SU-DHL-6 (cell line): Measurements from ENCODE around the gene ARMH2.

Experiments
- H2AFZ ChIP-seq: fragments of 200-600 bp; sonication (generic); 2 replicates; pipeline ENCODE4 v1.6.1; 2014; ENCODE audit warnings: low read depth, mild to moderate bottlenecking, moderate library complexity, mixed read lengths, antibody characterized with exemption, low read length; ENCODE audit not compliant: severe bottlenecking
- H3F3A ChIP-seq: fragments of 200-600 bp; shearing (Covaris generic); 2 replicates; pipeline ENCODE4 v1.6.0; 2016; ENCODE audit warnings: antibody characterized with exemption, mild to moderate bottlenecking; ENCODE audit not compliant: insufficient read depth
- H3K27ac ChIP-seq: fragments of 200-600 bp; sonication (generic); 2 replicates; pipeline ENCODE4 v1.5.1; 2016; ENCODE audit warnings: low read depth, mild to moderate bottlenecking, low read length, moderate library complexity, mixed read lengths
- H3K27me3 ChIP-seq: fragments of 200-600 bp; sonication (generic), shearing (Covaris generic); 2 replicates; pipeline ENCODE4 v1.6.0; 2014; ENCODE audit warnings: mild to moderate bottlenecking, low read length
- H3K36me3 ChIP-seq: fragments of 200-600 bp; sonication (generic); 2 replicates; pipeline ENCODE4 v1.6.1; 2014; ENCODE audit warnings: mild to moderate bottlenecking, low read length, mixed read lengths
- H3K4me2 ChIP-seq: fragments of 300-600, 200-600 bp; shearing (Covaris generic), sonication (generic); 2 replicates; pipeline ENCODE4 v1.6.0; 2014; ENCODE audit warnings: low read length, low read depth, mild to moderate bottlenecking; ENCODE audit not compliant: poor library complexity, severe bottlenecking
- H3K4me3 ChIP-seq: fragments of 200-600 bp; sonication (generic); 2 replicates; pipeline ENCODE4 v1.5.1; 2014; ENCODE audit warnings: antibody characterized with exemption, low read length, mild to moderate bottlenecking, mixed read lengths; ENCODE audit not compliant: insufficient read depth, poor library complexity, severe bottlenecking
- H3K79me2 ChIP-seq: fragments of 200-600 bp; sonication (generic); 2 replicates; pipeline ENCODE4 v1.6.1; 2014; ENCODE audit warnings: mild to moderate bottlenecking, low read length, moderate library complexity; ENCODE audit not compliant: insufficient read depth
- H3K9ac ChIP-seq: fragments of 200-600 bp; sonication (generic); 2 replicates; pipeline ENCODE4 v1.7.0; 2014; ENCODE audit warnings: mild to moderate bottlenecking, low read length
- H3K9me2 ChIP-seq: fragments of 200-600 bp; sonication (generic); replicated peaks from 2 replicates; pipeline ENCODE4 v1.6.1; 2014; ENCODE audit warnings: low read length; ENCODE audit not compliant: insufficient read depth
- H3K9me3 ChIP-seq: fragments of 200-600 bp; sonication (generic); 2 replicates; pipeline ENCODE4 v1.6.1; 2014; ENCODE audit warnings: low read length, mixed read lengths; ENCODE audit not compliant: insufficient read depth
- H4K20me1 ChIP-seq: fragments of 200-600 bp; sonication (generic); 2 replicates; pipeline ENCODE4 v1.6.1; 2014; ENCODE audit warnings: low read depth, mild to moderate bottlenecking, antibody characterized with exemption, low read length, moderate library complexity, mixed read lengths
- EZH2phosphoT487 ChIP-seq: fragments of 200-600 bp; sonication (generic), shearing (Covaris generic); conservative IDR thresholded peaks from 2 replicates; pipeline ENCODE4 v1.6.1; 2018; ENCODE audit warnings: mild to moderate bottlenecking, antibody characterized with exemption, low read length, moderate library complexity, mixed read lengths
- TF ChIP-seq, protein P1 (sequence below): fragments of 200-600 bp; sonication (generic); IDR thresholded peaks from one replicate; pipeline ENCODE4 v1.5.1; 2017; ENCODE audit warnings: antibody characterized with exemption, mild to moderate bottlenecking, low read length, moderate library complexity; ENCODE audit not compliant: insufficient read depth, poor library complexity, severe bottlenecking

Gene ARMH2

DNA sequence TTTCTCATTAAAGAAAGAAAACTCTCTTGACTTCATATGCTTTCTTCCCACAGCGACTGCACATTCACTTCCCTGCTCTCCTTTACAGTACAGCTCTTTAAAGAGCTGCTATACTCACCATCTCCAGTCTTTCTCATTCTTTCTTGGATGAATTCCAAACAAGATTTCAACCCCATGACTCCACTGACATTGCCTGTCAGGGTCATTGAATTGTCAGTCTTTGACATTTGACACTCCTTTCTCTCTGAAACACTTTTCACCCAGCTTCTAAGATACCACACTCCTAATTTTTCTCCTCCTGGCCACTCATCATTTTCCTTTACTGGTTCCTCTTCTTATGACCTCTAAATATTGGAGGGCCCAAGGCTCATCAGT, 811 bp upstream of the ARMH2 start:
- Histone ChIP-seq H3K79me2 (no peaks in the 10 kb centered on the region), H3K9ac (no peak overlapping the region), H3K9me2 (no peaks in the 10 kb centered on the region), H3K36me3 (peaks cover 8% of the 10 kb centered on the region), H4K20me1 (no peaks in the 10 kb centered on the region), H3K4me3 (no peak overlapping the region), H3K4me2 (no peak overlapping the region), H3F3A (peaks cover 37% of the 10 kb centered on the region), H3K27ac (no peak overlapping the region), H3K9me3 (no peaks in the 10 kb centered on the region), H3K27me3 (no peaks in the 10 kb centered on the region), H2AFZ (no peak overlapping the region)
- TF ChIP-seq EZH2phosphoT487 = no peak
- TF ChIP-seq, protein P1, sequence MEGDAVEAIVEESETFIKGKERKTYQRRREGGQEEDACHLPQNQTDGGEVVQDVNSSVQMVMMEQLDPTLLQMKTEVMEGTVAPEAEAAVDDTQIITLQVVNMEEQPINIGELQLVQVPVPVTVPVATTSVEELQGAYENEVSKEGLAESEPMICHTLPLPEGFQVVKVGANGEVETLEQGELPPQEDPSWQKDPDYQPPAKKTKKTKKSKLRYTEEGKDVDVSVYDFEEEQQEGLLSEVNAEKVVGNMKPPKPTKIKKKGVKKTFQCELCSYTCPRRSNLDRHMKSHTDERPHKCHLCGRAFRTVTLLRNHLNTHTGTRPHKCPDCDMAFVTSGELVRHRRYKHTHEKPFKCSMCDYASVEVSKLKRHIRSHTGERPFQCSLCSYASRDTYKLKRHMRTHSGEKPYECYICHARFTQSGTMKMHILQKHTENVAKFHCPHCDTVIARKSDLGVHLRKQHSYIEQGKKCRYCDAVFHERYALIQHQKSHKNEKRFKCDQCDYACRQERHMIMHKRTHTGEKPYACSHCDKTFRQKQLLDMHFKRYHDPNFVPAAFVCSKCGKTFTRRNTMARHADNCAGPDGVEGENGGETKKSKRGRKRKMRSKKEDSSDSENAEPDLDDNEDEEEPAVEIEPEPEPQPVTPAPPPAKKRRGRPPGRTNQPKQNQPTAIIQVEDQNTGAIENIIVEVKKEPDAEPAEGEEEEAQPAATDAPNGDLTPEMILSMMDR = no peak

- H3K79me2 ChIP-seq = no peaks in the 10 kb centered on the region
- H3K36me3 ChIP-seq = no peaks in the 10 kb centered on the region
- TF ChIP-seq, protein P1 = no peak
- TF ChIP-seq EZH2phosphoT487 = no peak
- peaks cover 20% of the 10 kb centered on the region for H3F3A ChIP-seq
- H3K4me2 ChIP-seq = no peak overlapping the region
- H3K9me3 ChIP-seq = no peaks in the 10 kb centered on the region
- H3K27ac ChIP-seq = no peak overlapping the region
- no peak overlapping the region for H2AFZ ChIP-seq
- no peaks in the 10 kb centered on the region for H4K20me1 ChIP-seq
- H3K4me3 ChIP-seq = no peak overlapping the region
- H3K9me2 ChIP-seq = no peaks in the 10 kb centered on the region
- H3K9ac ChIP-seq = no peak overlapping the region
- no peaks in the 10 kb centered on the region for H3K27me3 ChIP-seq
Observed at GRCh38 chr6:24797596-24798216, 1.0 kb downstream of the ARMH2 start.

DNA sequence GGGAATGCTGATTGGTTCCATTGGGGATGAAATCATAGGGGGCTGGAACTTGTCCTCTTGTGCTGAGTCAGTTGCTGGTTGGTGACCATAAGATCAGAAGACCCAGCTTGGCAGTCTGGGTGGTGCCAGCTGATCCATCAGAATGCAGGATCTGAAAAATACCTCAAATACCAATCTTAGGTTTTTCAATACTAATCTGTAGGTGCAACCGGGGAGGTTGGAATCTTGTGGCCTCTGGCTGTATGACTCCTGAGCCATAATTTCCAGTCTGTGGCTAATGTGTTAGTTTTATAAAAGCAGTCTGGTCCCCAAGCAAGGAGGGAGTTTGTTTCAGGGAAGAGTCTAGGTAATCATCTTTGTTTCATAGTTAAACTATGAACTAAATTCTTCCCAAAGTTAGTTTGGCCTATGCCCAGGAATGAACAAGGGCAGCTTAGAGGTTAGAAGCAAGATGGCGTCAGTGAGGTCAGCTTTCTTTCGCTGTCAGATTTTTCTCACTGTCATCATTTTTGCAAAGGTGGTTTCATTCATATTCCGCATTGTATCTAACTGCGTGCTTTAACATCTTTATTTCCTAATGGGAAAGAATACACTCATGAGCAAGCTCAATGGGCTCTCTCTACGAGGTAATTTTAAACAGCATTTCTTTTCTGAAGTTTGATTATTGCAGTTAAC, 2.0 kb downstream of the ARMH2 start:
- Histone ChIP-seq H4K20me1 (no peaks in the 10 kb centered on the region), H3K27ac (no peak overlapping the region), H3K9ac (no peak overlapping the region), H3K9me3 (no peaks in the 10 kb centered on the region), H3F3A (peaks cover 12% of the 10 kb centered on the region; the same call in 1 of the 2 replicates), H3K9me2 (no peaks in the 10 kb centered on the region), H3K4me2 (no peak overlapping the region), H3K27me3 (no peaks in the 10 kb centered on the region), H3K36me3 (no peaks in the 10 kb centered on the region), H3K79me2 (no peaks in the 10 kb centered on the region), H2AFZ (no peak overlapping the region), H3K4me3 (no peak overlapping the region)
- no peak for TF ChIP-seq EZH2phosphoT487
- TF ChIP-seq, protein P1 = no peak
